SHP77 treated with DMSO at 0.1 percent for 48 hours (cell line): ENCODE measurements around the gene HOMER2.
"Not testable (repeated sequence)": the region's sequence is repeated elsewhere in the genome, so short reads cannot be mapped to it uniquely, and the experiment has no call there.

ENCODE experiments used
- DNase-seq: peaks from one replicate; lab custom pipeline; 2025; lab: John Stamatoyannopoulos, UW

Gene HOMER2

GRCh38 chr15:82964890-82965289, 12.4 kb upstream of the HOMER2 start:
- DNase-seq: no peak

GRCh38 chr15:82963471-82964341, 11.2 kb upstream of the HOMER2 start:
- no peak for DNase-seq

DNA sequence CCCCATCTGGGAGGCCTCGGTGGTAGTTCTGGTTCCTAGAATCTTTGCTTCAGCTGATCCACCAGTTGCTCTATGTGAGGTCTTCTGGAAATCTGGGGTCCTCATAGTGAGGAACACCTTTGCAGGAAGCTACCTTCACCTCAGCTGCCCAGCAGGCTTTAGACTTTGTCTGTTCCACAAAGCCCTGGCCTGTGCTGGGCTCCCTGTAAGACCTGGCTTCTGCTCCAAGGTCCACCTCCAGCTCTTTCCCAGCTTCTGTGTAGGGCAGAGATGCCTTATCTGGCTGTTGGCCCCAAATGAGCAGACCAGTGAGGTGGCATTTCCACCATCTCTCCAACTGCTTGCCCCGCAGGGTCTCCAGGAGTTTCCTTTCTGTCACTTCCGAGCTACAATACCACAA, 8.2 kb upstream of the HOMER2 start:
- DNase-seq: no peak

- DNase-seq: no peak
Measured at GRCh38 chr15:82959423-82959822, 6.9 kb upstream of the HOMER2 start.

DNA sequence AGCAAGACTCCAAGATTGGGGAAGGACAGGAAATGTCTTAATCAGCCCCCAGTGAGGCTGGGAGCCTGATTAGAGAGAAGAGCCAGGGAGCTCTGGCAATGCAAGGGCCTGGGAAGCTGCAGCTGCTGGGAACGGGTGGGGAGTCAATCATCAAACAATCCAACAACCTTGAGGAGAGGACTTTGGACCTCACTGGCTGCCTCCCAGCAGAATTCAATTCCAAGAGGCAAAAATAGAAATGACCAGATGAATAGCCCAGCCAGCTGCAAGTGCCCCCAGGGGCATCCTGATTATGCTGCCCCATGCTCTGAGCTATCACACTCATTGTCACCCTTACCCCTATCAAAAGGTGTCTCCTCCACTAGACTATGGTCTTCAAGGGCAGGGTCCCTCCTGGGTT, 6.1 kb upstream of the HOMER2 start:
- DNase-seq: no peak

DNA sequence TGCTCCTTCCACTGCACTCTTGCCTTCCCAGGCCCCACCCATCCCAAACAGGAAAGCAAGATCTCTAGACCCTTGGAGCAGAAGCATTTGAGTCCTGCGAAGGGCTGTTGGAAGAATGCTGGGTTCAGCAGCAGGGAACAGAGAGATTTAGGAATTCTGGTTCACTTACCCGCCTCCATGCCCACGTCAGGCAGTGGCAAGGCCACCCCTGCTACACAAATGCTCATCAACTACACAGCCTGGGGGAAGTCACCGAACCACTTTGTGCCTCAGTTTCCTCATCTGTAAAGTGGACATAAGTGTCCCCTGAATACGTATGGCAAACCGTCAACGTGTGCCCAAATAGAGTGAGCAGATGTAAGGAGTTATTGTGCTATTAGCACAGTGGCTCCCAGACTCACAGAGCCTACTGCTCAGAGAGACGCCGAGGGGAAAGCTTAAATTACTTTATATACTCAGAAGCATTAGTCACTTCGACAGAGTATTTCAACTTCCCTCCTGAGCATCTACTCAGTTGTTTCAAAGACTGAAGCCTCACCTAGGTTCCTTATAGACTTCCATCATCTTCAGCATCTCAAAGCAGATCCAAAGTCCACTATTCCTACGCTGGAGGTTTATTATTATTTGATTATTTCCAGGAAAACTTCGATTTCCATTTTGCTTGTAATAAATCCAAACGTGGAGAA, 905 bp downstream of the HOMER2 start:
- DNase-seq: no peak

GRCh38 chr15:82950746-82951370, 1.7 kb downstream of the HOMER2 start:
- no peak for DNase-seq

GRCh38 chr15:82950295-82950694, 2.2 kb downstream of the HOMER2 start:
- no peak for DNase-seq

DNA sequence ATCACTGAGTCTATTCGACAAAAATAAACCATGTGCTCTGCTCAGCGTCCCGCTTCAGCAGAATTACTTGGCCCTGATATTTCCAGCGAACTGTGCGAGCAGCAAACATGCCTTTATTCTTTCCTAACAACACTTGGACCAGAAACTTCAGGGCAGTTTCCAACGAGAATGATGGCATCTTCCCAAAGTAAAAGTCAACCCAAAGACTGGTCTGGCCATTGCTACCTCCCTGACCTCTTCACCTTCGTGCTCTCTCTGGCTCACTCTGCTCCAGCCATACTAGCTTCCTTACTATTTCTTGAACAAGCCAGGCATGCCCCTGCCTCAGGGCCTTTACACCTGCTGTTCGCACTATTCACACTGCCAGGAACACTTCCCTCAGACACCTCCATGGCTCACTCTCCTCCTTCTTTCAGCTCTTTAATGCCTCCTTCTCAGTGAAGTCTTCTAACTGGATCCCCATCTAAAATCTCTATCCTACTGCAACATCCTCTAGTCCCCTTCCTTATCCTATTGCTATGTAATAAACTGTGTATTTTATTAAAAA, 6.3 kb downstream of the HOMER2 start:
- DNase-seq: no peak

- no peak for DNase-seq
Measured at GRCh38 chr15:82945326-82945725, 7.2 kb downstream of the HOMER2 start.

- no peak for DNase-seq
Measured at GRCh38 chr15:82944821-82945220, 7.7 kb downstream of the HOMER2 start.

DNA sequence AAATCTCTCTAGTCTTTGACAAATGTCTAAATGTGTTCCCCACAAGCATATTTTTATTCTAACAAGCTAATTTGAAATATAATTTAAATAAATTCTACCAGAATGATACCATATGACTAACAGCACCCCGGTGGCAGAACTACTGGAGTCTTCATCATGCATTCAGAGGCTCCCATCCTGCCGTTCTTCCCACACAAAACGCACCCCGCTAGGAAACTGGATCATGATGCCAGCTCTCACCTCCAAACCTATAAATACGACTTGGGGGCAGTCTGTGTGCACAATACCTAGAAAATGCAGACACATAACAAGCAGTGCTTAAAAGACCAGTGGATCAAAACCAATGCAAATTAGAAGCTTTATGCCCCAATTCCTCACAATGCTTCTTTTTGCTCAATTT, 8.5 kb downstream of the HOMER2 start:
- DNase-seq: no peak

GRCh38 chr15:82943176-82943575, 9.3 kb downstream of the HOMER2 start:
- DNase-seq: no peak

DNA sequence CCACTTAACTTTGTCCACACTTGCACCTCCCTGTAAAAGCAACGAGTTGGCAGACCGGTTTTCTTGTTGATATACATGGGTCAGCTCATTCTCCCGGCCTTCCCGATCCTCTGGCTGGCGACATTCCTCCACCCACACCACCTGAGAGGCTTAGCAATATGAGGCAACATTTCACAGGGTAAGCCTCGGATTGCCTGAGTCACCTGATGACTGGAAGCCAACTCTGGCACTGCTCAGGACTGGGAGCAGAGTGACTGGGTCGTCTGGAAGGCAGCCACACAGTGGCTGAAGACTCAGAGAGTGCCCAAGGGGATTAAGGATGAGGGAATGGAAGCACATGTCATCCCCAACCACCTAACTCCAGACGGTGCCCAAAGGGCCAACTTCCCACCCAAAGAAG, 9.8 kb downstream of the HOMER2 start:
- DNase-seq: no peak

DNA sequence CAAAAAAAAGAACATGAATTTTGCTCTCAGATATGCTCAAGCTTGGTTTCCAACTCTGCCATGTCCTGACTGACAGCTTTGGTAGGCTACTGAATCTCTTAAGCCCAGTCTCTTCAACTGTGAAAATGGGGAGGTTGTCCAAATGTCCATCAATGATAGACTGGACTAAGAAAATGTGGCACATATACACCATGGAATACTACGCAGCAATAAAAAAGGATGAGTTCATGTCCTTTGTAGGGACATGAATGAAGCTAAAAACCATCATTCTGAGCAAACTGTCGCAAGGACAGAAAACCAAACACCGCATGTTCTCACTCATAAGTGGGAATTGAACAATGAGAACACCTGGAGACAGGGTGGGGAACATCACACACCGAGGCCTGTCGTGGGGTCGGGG, 12.8 kb downstream of the HOMER2 start:
- DNase-seq: not testable (repeated sequence)

DNA sequence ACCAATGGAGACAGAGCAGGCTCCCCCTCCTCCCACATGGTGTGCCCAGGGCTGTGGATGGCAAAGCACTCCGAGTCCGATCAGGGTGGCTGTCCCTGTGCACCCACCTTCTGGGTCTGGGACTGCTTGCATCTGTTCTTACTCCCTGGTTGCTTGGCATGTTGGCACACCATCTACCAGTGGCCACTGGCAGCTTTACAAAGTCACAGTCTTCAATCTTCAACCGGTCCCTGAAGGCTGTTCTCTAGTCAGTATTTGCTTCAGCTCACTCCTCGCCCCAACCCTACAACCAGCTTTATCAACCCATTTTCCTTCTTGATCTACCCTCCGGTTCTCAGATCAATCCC, 14.8 kb downstream of the HOMER2 start:
- no peak for DNase-seq

DNA sequence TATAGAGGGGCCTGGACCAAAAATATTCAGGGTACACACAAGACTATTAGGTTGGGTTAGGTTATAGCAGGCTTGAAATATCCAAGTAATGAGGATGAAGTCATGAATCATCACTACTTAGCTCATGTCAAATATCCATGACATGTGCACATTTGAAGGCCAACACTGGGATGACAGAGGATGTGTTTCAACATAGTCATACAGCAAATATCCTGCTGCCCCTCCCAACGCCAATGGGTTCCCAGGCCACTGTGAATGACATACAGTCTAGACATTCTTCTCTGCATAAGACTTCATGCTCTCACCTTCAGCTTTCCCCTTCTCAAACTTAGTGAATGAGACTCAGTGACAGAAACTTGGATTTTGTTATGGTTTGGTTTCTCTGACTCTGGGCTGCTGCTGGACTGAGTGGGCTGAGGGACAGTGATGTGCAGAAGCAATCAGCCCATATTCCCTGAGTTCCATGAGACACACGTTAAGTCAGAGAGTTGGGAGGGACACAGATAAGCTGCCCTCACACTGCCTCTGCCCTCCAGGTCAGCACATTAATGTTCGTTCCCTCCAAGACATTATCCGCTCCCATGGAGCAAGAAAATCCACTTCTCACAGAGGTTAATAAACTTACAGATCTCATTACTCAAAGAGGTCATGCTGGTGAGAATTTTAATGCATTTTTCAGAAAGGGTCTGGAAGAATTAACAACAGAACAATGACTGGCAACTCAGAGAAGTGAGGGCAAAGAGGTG, 15.4 kb downstream of the HOMER2 start:
- DNase-seq: no peak

- no peak for DNase-seq
Measured at GRCh38 chr15:82935382-82935781, 17.1 kb downstream of the HOMER2 start.

DNA sequence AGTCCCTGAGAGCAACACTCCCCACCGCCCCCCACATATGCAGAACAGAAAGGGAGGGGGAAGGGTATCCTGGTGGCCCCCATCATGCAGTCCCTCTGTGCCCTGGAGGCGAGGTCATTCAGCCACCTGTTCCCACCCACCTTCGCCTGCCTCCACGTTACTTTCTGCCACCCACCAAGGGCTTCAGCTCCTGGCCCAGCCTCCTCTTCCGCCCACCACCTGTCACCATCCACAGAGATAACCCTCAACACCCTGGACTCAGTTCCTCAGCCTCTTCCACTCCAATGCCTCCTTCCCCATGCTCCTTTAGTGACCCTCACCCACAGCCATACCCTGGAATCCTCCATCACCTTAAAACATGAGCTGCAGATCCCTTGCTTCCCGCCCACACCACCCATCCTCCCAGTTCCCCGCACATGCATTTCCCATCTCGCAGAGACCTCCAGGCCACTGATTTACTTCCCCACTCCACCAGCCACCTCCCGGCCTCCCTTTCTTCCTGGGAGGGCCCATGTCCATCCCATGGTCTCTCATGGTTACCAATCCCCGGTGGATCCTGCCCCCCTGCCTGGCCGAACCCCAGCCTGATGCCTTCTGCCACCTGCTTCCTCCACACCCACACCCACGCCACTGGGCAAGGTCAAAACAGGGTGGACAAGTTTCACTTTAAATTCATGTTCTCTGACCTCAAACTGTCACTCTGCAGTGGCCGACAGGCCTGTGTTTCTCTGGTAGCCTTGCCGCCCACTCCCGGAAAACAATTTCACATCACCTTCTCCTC, 18.2 kb downstream of the HOMER2 start:
- no peak for DNase-seq

DNA sequence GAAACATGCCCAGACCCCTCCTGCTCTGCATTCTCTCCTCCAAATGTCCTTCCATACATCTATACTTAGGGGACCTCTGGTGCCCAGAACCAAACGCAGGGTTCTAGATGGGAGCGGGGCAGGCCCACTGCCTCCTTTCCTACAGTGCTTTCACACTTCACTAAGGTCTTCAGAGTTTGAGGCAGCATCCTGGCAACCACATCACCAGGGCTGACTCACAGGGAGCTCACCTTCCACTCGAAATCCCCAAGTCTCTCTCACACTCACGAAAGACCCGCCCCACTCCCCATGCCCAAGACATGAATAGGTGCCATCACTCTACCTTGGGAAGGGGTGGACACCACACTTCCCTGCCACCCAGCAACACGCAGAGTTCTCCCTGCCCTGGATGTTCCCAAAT, 18.9 kb downstream of the HOMER2 start:
- no peak for DNase-seq

DNA sequence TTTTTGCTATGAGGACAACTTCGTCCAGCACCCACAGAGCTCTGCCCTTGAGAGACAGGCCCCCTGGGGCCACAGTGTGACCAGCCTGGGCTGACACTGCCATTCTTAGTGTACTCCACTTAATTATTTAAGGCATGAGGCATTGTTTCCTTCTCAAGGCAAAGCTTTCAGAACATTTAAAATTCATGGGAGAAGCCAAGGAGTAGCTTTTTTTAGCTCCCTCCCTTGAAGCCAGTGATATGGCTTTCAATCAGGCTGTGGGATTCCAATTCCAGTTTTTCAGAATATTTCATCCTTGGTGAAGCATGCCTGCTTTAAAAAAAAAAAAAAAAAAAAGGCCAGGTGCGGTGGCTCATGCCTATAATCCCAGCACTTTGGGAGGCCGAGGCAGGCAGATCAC, 21.3 kb downstream of the HOMER2 start:
- no peak for DNase-seq
